HepG2 (cell line): ENCODE measurements around the gene CLTA. TPM values are rescaled to one million over a fixed set of nuclear protein-coding genes. Genes with fewer than 3 reads are reported as not detected.
A peak's percentile ranks its signal among the peaks of the same experiment; 100 is the strongest.

Experiments
- FOXA3 ChIP-seq: IDR thresholded peaks from 2 replicates; pipeline ENCODE4 v1.6.1; 2016; ENCODE audit warnings: missing genetic modification reagents, missing compliant biosample characterization
- KDM1A ChIP-seq: IDR thresholded peaks from 2 replicates; pipeline ENCODE4 v1.6.1; 2016; ENCODE audit warnings: missing compliant biosample characterization
- MAFG ChIP-seq: sonication (generic); formaldehyde crosslinking; IDR thresholded peaks from 2 replicates; pipeline ENCODE4 v1.5.1; 2020; ENCODE audit warnings: mild to moderate bottlenecking, missing genetic modification reagents
- MTA3 ChIP-seq: sonication (generic); formaldehyde crosslinking; IDR thresholded peaks from 2 replicates; pipeline ENCODE4 v1.4.0; 2020; ENCODE audit warnings: missing genetic modification reagents
- NR3C1 ChIP-seq: sonication (generic); formaldehyde crosslinking; IDR thresholded peaks from 2 replicates; pipeline ENCODE4 v1.4.0; 2020; ENCODE audit warnings: missing genetic modification reagents
- PLRG1 ChIP-seq: fragments of 450-650 bp; conservative IDR thresholded peaks from 2 replicates; pipeline ENCODE4 v1.6.1; 2016
- PRDM10 ChIP-seq: sonication (generic); formaldehyde crosslinking; IDR thresholded peaks from 2 replicates; pipeline ENCODE4 v1.4.0; 2020; ENCODE audit warnings: low read depth, missing genetic modification reagents
- SP1 ChIP-seq, 2 experiments: fragments of 450-650 bp in 1 of 2; sonication (generic) in 1 of 2; formaldehyde crosslinking in 1 of 2; IDR thresholded peaks; 2 replicates each; pipeline versions ENCODE4 v1.4.0 to v1.6.1; 2016 to 2020; ENCODE audit warnings: missing genetic modification reagents in 1 of 2
- SPEN ChIP-seq: sonication (generic); formaldehyde crosslinking; IDR thresholded peaks from 2 replicates; pipeline ENCODE4 v1.5.1; 2020; ENCODE audit warnings: low read depth, mild to moderate bottlenecking, missing genetic modification reagents
- TGIF2 ChIP-seq: IDR thresholded peaks from 2 replicates; pipeline ENCODE4 v1.6.1; 2016; ENCODE audit warnings: control low read depth, missing compliant biosample characterization
- ZBTB33 ChIP-seq: sonication (generic); formaldehyde crosslinking; IDR thresholded peaks from 2 replicates; pipeline ENCODE4 v1.4.0; 2020; ENCODE audit warnings: missing genetic modification reagents
- ZNF331 ChIP-seq: sonication (generic); formaldehyde crosslinking; IDR thresholded peaks from 2 replicates; pipeline ENCODE4 v1.4.0; 2020; ENCODE audit warnings: missing genetic modification reagents
- ZNF512 ChIP-seq: sonication (generic); formaldehyde crosslinking; IDR thresholded peaks from 2 replicates; pipeline ENCODE4 v1.4.0; 2020; ENCODE audit warnings: mild to moderate bottlenecking, missing genetic modification reagents
- ZNF766 ChIP-seq: sonication (generic); formaldehyde crosslinking; IDR thresholded peaks from 2 replicates; pipeline ENCODE4 v1.5.0; 2020; ENCODE audit warnings: missing genetic modification reagents, borderline replicate concordance
- ZNF781 ChIP-seq: sonication (generic); formaldehyde crosslinking; IDR thresholded peaks from 2 replicates; pipeline ENCODE4 v1.5.1; 2020; ENCODE audit warnings: borderline replicate concordance, mild to moderate bottlenecking, missing genetic modification reagents; ENCODE audit errors: not compliant biosample characterization
- ZNF782 ChIP-seq: sonication (generic); formaldehyde crosslinking; IDR thresholded peaks from 2 replicates; pipeline ENCODE4 v1.4.0; 2020; ENCODE audit warnings: missing genetic modification reagents, mild to moderate bottlenecking, borderline replicate concordance
- polyA plus RNA-seq, 8 experiments: library from polyadenylated mRNA; depleted of rRNA in 3 of 8; stranded (reverse) in 7 of 8; unstranded in 1 of 8; fragments of >200 nt; fragmentation: Illumina TruSeq in 4 of 8; extraction: Trizol in 4 of 8; gene quantifications; 2 replicates each; pipeline versions ENCODE4 v1.2.1 to v1.2.3, GENCODE V29; 2011 to 2016; ENCODE audit warnings: low read depth in 4 of 8, missing spikeins in 1 of 8, mixed read lengths in 1 of 8; ENCODE audit not compliant: insufficient read depth in 1 of 8
- total RNA-seq, 5 experiments: library from RNA; depleted of rRNA; stranded (reverse); fragments of >200 nt; fragmentation: Illumina TruSeq; extraction: Trizol; gene quantifications; 2 replicates each; pipeline ENCODE4 v1.2.3, GENCODE V29; 2016; ENCODE audit warnings: low read depth in 1 of 5
- TF ChIP-seq, protein P1 (sequence below): sonication (generic); formaldehyde crosslinking; IDR thresholded peaks from 2 replicates; pipeline ENCODE4 v1.4.0; 2020; ENCODE audit warnings: missing genetic modification reagents, borderline replicate concordance
- TF ChIP-seq, protein P2 (sequence below): sonication (generic); formaldehyde crosslinking; IDR thresholded peaks from 2 replicates; pipeline ENCODE4 v1.9.0; 2022; ENCODE audit warnings: low read depth, missing genetic modification reagents

CLTA gene
- total and polyA plus RNA-seq, 2 of the 13 experiments (the other 11 are each of a cell fraction or from before 2014, with no cell fraction given), result 143 to 222 TPM

- TF ChIP-seq PRDM10 (no peak), ZBTB33 (CRISPR knock-in tag) (no peak), ZNF782 (CRISPR knock-in tag) (no peak), TGIF2 (CRISPR knock-in tag) (no peak), SPEN (CRISPR knock-in tag) (no peak), ZNF766 (peak; percentile 61; the same call in 1 of the 2 replicates), KDM1A (CRISPR knock-in tag) (0 out of 2 replicates have a peak, but pooled peaks have one; percentile 46), ZNF512 (CRISPR knock-in tag) (no peak), FOXA3 (CRISPR knock-in tag) (peak; percentile 40; the same call in 1 of the 2 replicates), PLRG1 (no peak), MTA3 (CRISPR knock-in tag) (no peak), SP1 (IDR thresholded peaks at IDR 0.05) (no peak), SP1 (CRISPR knock-in tag; IDR thresholded peaks at IDR 0.05) (no peak), ZNF331 (CRISPR knock-in tag) (peak; percentile 50; the same call in 1 of the 2 replicates), MAFG (no peak), ZNF781 (no peak), NR3C1 (CRISPR knock-in tag) (no peak)
- TF ChIP-seq, protein P1, sequence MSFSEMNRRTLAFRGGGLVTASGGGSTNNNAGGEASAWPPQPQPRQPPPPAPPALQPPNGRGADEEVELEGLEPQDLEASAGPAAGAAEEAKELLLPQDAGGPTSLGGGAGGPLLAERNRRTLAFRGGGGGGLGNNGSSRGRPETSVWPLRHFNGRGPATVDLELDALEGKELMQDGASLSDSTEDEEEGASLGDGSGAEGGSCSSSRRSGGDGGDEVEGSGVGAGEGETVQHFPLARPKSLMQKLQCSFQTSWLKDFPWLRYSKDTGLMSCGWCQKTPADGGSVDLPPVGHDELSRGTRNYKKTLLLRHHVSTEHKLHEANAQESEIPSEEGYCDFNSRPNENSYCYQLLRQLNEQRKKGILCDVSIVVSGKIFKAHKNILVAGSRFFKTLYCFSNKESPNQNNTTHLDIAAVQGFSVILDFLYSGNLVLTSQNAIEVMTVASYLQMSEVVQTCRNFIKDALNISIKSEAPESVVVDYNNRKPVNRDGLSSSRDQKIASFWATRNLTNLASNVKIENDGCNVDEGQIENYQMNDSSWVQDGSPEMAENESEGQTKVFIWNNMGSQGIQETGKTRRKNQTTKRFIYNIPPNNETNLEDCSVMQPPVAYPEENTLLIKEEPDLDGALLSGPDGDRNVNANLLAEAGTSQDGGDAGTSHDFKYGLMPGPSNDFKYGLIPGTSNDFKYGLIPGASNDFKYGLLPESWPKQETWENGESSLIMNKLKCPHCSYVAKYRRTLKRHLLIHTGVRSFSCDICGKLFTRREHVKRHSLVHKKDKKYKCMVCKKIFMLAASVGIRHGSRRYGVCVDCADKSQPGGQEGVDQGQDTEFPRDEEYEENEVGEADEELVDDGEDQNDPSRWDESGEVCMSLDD (CRISPR knock-in tag), result no peak
- TF ChIP-seq, protein P2, sequence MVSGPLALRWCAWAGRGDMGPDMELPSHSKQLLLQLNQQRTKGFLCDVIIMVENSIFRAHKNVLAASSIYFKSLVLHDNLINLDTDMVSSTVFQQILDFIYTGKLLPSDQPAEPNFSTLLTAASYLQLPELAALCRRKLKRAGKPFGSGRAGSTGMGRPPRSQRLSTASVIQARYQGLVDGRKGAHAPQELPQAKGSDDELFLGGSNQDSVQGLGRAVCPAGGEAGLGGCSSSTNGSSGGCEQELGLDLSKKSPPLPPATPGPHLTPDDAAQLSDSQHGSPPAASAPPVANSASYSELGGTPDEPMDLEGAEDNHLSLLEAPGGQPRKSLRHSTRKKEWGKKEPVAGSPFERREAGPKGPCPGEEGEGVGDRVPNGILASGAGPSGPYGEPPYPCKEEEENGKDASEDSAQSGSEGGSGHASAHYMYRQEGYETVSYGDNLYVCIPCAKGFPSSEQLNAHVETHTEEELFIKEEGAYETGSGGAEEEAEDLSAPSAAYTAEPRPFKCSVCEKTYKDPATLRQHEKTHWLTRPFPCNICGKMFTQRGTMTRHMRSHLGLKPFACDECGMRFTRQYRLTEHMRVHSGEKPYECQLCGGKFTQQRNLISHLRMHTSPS (CRISPR knock-in tag), result no peak
These were observed 16.9 kb downstream of the CLTA start (continued) for GRCh38 chr9:36207546-36208012.
